Natural killer cell (primary cell): ENCODE results near the gene PPP1R3C. TPM values are rescaled to one million over a fixed set of nuclear protein-coding genes. Genes with fewer than 3 reads are reported as not detected.

Experiments
- ATAC-seq, 3 donors: fragments of 150-1000 bp in 2 of 3; fragments of 200-7000 bp in 1 of 3; cut with Tn5 transposase; 1 replicate in 1 of 3; 2 replicates in 2 of 3; pipeline ENCODE4 v1.10.0; 2021; ENCODE audit warnings: mild to moderate bottlenecking in 2 of 3, moderate library complexity in 2 of 3
- DNase-seq, 2 donors: peaks; one replicate each; pipeline versions ENCODE4 v3.0.0 to v3.0.0-alpha.2; 2013 to 2021; ENCODE audit warnings: mixed read lengths in 1 of 2
- H3K27ac ChIP-seq: one replicate; pipeline ENCODE4 v1.5.1; 2013; ENCODE audit warnings: mild to moderate bottlenecking, low read length
- H3K27me3 ChIP-seq: one replicate; pipeline ENCODE4 v1.6.1; 2013; ENCODE audit warnings: low read length; ENCODE audit not compliant: control insufficient read depth, insufficient read depth
- H3K36me3 ChIP-seq: one replicate; pipeline ENCODE4 v1.6.1; 2013; ENCODE audit warnings: low read length; ENCODE audit not compliant: control insufficient read depth, insufficient read depth
- H3K4me1 ChIP-seq: one replicate; pipeline ENCODE4 v1.6.1; 2013; ENCODE audit warnings: low read length; ENCODE audit not compliant: control insufficient read depth, insufficient read depth
- H3K4me3 ChIP-seq: one replicate; pipeline ENCODE4 v1.5.1; 2013; ENCODE audit warnings: low read length
- H3K9me3 ChIP-seq: one replicate; pipeline ENCODE4 v1.6.1; 2013; ENCODE audit warnings: low read length; ENCODE audit not compliant: control insufficient read depth, insufficient read depth
- H3K27ac Mint-ChIP-seq, 2 donors: one replicate each; pipeline ENCODE4 v1.8.0; 2022; ENCODE audit warnings: mild to moderate bottlenecking in 2 of 2, mixed read lengths in 2 of 2, moderate library complexity in 1 of 2
- H3K27me3 Mint-ChIP-seq, 2 donors: one replicate each; pipeline ENCODE4 v1.8.0; 2022; ENCODE audit warnings: low read depth in 2 of 2, mixed read lengths in 2 of 2
- H3K36me3 Mint-ChIP-seq: one replicate; pipeline ENCODE4 v1.8.0; 2022; ENCODE audit warnings: mixed read lengths
- H3K4me1 Mint-ChIP-seq, 2 donors: one replicate each; pipeline ENCODE4 v1.8.0; 2022; ENCODE audit warnings: mixed read lengths in 2 of 2
- H3K4me3 Mint-ChIP-seq: one replicate; pipeline ENCODE4 v1.8.0; 2022; ENCODE audit warnings: mild to moderate bottlenecking, moderate library complexity, mixed read lengths
- H3K9me3 Mint-ChIP-seq, 2 donors: one replicate each; pipeline ENCODE4 v1.8.0; 2022; ENCODE audit warnings: mixed read lengths in 2 of 2
- CTCF ChIP-seq: fragments of 200-600 bp; IDR thresholded peaks from one replicate; pipeline ENCODE4 v1.8.0; 2022; ENCODE audit warnings: antibody characterized with exemption
- WGBS: methylation state at CpG from one replicate; pipeline ENCODE4 v1.1.7; 2013; ENCODE audit warnings: missing lambda C conversion rate; ENCODE audit not compliant: insufficient coverage; 5-methylcytosine and 5-hydroxymethylcytosine counted together
- intact Hi-C: fragments of 100-400 bp; cut with micrococcal nuclease; formaldehyde crosslinking; loops from one replicate; pipeline ENCODE4 v1.14.2; 2022
- total RNA-seq, 4 donors: library from RNA; stranded (reverse); fragments of 120-200 nt in 1 of 4; gene quantifications; one replicate each; pipeline versions ENCODE4 v1.2.3 to v1.2.4, GENCODE V29; 2013 to 2022

Gene PPP1R3C
- total RNA-seq, 3 donors from 2014 or later (not counting 1 experiment from before 2014, with no cell fraction given) = not detected

DNA sequence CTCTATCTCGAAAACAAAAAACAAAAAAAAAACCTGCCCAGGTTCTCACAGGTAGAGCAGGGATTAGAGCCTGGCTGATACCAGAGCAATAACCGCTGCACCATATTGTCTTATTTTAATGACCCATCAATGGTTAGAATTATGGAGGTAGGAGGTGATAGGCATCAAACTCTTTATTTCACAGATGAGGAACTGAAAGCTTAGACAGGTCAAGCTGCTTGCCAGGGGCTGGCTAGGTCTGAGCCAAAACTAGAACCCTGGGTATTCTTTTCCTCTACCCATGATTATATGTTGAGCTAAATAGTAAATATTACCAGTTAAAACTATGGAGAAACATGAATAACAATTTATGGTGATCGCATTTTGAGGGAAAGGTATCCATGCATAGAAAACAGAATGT, 2.0 kb upstream of the PPP1R3C start:
- no peak overlapping the region for H3K27ac ChIP-seq
- Mint-ChIP-seq H3K27me3 (peaks cover 38 to 63% of the 10 kb centered on the region in 2 donors), H3K4me3 (no peak overlapping the region), H3K9me3 (no peaks in the 10 kb centered on the region), H3K27ac (no peak overlapping the region), H3K4me1 (peaks cover 0 to 6% of the 10 kb centered on the region in 2 donors), H3K36me3 (no peaks in the 10 kb centered on the region)
- H3K36me3 ChIP-seq = no peaks in the 10 kb centered on the region
- no peak overlapping the region for H3K4me3 ChIP-seq
- H3K9me3 ChIP-seq = no peaks in the 10 kb centered on the region
- WGBS = 91% methylated on average over 3 of the region's 3 CpGs
- no peak for TF ChIP-seq CTCF
- H3K4me1 ChIP-seq = no peaks in the 10 kb centered on the region
- intact Hi-C loops = loop anchor here (2.0 kb wide), 1 partner anchor 336 kb away; no protein-coding TSS in a partner anchor
- ATAC-seq (no peak), DNase-seq (no peak)
- peaks cover 25% of the 10 kb centered on the region for H3K27me3 ChIP-seq

GRCh38 chr10:91634246-91634645, 1.4 kb upstream of the PPP1R3C start:
- no peak for ATAC-seq
- 85% methylated on average over 5 of the region's 5 CpGs for WGBS

DNA sequence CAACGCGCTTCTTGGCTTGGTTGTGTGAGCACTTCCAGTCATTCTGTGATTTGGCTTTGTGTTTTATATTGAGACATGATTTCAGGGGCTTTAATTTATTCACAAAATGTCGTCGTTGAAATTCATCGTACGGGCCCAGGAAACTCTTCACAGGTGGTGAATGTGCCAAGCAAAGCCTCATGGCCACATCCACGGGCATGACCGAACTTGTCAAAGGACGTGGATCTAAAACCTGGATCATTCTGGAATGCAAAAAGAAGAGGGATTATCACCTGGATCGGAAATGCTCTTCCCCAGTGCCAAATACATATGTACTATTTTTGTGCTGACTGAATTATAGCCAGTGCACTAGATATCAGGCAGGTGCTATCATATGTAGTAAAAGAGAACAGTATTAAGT, 2.2 kb downstream of the PPP1R3C start:
- Mint-ChIP-seq H3K4me1 (peaks cover 0 to 6% of the 10 kb centered on the region in 2 donors), H3K4me3 (no peak overlapping the region), H3K9me3 (no peaks in the 10 kb centered on the region), H3K36me3 (no peaks in the 10 kb centered on the region), H3K27ac (no peak overlapping the region), H3K27me3 (peaks cover 35 to 49% of the 10 kb centered on the region in 2 donors)
- TF ChIP-seq CTCF = no peak
- ATAC-seq (no peak), DNase-seq (no peak)
- Histone ChIP-seq H3K4me1 (no peaks in the 10 kb centered on the region), H3K27me3 (peaks cover 25% of the 10 kb centered on the region), H3K4me3 (no peak overlapping the region), H3K9me3 (no peaks in the 10 kb centered on the region), H3K36me3 (no peaks in the 10 kb centered on the region), H3K27ac (no peak overlapping the region)
- 90% methylated on average over 10 of the region's 10 CpGs for WGBS
- intact Hi-C loops = no loop called here

More at GRCh38 chr10:91634246-91634645, 1.4 kb upstream of the PPP1R3C start:
- Histone ChIP-seq H3K36me3 (no peaks in the 10 kb centered on the region), H3K4me3 (no peak overlapping the region), H3K4me1 (no peaks in the 10 kb centered on the region), H3K9me3 (no peaks in the 10 kb centered on the region), H3K27me3 (peaks cover 25% of the 10 kb centered on the region), H3K27ac (no peak overlapping the region)
- Mint-ChIP-seq H3K27ac (no peak overlapping the region), H3K36me3 (no peaks in the 10 kb centered on the region), H3K4me1 (peaks cover 0 to 6% of the 10 kb centered on the region in 2 donors), H3K27me3 (peaks cover 43 to 69% of the 10 kb centered on the region in 2 donors), H3K4me3 (no peak overlapping the region), H3K9me3 (no peaks in the 10 kb centered on the region)
- DNase-seq = no peak
- no peak for TF ChIP-seq CTCF
- intact Hi-C loops = loop anchor here (2.0 kb wide), 1 partner anchor 335 kb away; no protein-coding TSS in a partner anchor
